ENCODE data around the gene NEUROD2. TPM values are rescaled to one million over a fixed set of nuclear protein-coding genes. Genes with fewer than 3 reads are reported as not detected.

The NEUROD2 gene
- total and polyA plus RNA-seq, 10 of the 15 experiments (the other 5 are each of a cell fraction or from before 2014, with no cell fraction given): not detected

- FAIRE-seq (no peak), DNase-seq (ENCODE audit: low read depth, low spot score) (no peak), ATAC-seq (no peak)
- ChIA-PET POLR2A (interaction anchor here (0.6 kb wide), 1 partner anchor 81 kb away, joined by 3 read pairs; no protein-coding TSS in a partner anchor), CTCF (interaction anchor here (0.8 to 8.8 kb wide), 5 partner anchors 14 to 81 kb away, joined by 3 to 100 read pairs (median 4); partner anchors contain the start of gene MIEN1), SMC1A (ENCODE audit: uncharacterized antibody, unreplicated experiment) (no interaction called here), RAD21 (ENCODE audit: unreplicated experiment) (no interaction called here)
- Histone ChIP-seq H2AFZ (ENCODE audit: control insufficient read depth, low read depth, low read length) (no peak overlapping the region), H3K79me2 (ENCODE audit: control insufficient read depth, insufficient read depth, low read length) (no peaks in the 10 kb centered on the region; the same call in none of the 2 replicates), H3K36me3 (ENCODE audit: control insufficient read depth in 2 of 2, insufficient read depth in 2 of 2, low read length in 1 of 2) (no peaks in the 10 kb centered on the region; a peak in 2 of 4 replicates), H3K4me1 (ENCODE audit: control insufficient read depth, insufficient read depth, low read length) (no peaks in the 10 kb centered on the region), H3K9ac (ENCODE audit: control insufficient read depth, insufficient read depth, low read length) (no peak overlapping the region), H4K20me1 (ENCODE audit: control insufficient read depth, insufficient read depth) (no peaks in the 10 kb centered on the region), H3K4me2 (ENCODE audit: control insufficient read depth, insufficient read depth) (no peak overlapping the region), H3K27me3 (replicated peaks in 1 of 2; ENCODE audit: control insufficient read depth in 2 of 2, insufficient read depth in 2 of 2, low read length in 1 of 2) (no peaks in the 10 kb centered on the region), H3K4me3 (no peak overlapping the region), H3K9me3 (replicated peaks; ENCODE audit: control insufficient read depth, insufficient read depth, low read length) (no peaks in the 10 kb centered on the region), H3K27ac (ENCODE audit: control insufficient read depth, insufficient read depth) (no peak overlapping the region)
- in situ Hi-C loops (cut with MboI) (no loop called here), intact Hi-C loops (cut with micrococcal nuclease; ENCODE audit: unreplicated experiment) (no loop called here)
- WGBS (ENCODE audit: insufficient coverage, insufficient replicate concordance, low lambda C conversion rate, missing lambda C conversion rate): over 99% methylated on average over 15 of the region's 15 CpGs
- BruUV-seq (replicated peaks): no TSS peak
- TF ChIP-seq ZBED1 (IDR thresholded peaks at IDR 0.05; ENCODE audit: borderline replicate concordance) (no peak), GABPA (IDR thresholded peaks at IDR 0.05; ENCODE audit: low read depth) (no peak), PBX3 (IDR thresholded peaks at IDR 0.05; ENCODE audit: insufficient replicate concordance, low read depth, low read length) (no peak), SUPT20H (IDR thresholded peaks at IDR 0.05; ENCODE audit: borderline replicate concordance, control insufficient read depth, low read depth, low read length) (no peak), ZNF207 (IDR thresholded peaks at IDR 0.05; ENCODE audit: borderline replicate concordance) (no peak), KAT2A (conservative IDR thresholded peaks at IDR 0.05; ENCODE audit: control insufficient read depth, low read depth, low read length) (no peak), MXI1 (IDR thresholded peaks at IDR 0.05; ENCODE audit: low read depth, low read length) (no peak), CEBPB (IDR thresholded peaks at IDR 0.05; ENCODE audit: borderline replicate concordance in 1 of 2, low read depth in 2 of 2, low read length in 2 of 2) (no peak), SREBF1 (IDR thresholded peaks at IDR 0.05; ENCODE audit: low read length) (no peak), YY1 (IDR thresholded peaks at IDR 0.05; ENCODE audit: low read depth, low read length) (no peak), ELK1 (IDR thresholded peaks at IDR 0.05; ENCODE audit: low read depth, low read length) (no peak)
- TF ChIP-seq, protein P1, sequence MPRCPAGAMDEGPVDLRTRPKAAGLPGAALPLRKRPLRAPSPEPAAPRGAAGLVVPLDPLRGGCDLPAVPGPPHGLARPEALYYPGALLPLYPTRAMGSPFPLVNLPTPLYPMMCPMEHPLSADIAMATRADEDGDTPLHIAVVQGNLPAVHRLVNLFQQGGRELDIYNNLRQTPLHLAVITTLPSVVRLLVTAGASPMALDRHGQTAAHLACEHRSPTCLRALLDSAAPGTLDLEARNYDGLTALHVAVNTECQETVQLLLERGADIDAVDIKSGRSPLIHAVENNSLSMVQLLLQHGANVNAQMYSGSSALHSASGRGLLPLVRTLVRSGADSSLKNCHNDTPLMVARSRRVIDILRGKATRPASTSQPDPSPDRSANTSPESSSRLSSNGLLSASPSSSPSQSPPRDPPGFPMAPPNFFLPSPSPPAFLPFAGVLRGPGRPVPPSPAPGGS (IDR thresholded peaks at IDR 0.05; ENCODE audit: borderline replicate concordance, insufficient read depth, low read depth, low read length, poor library complexity, severe bottlenecking): no peak
- TF ChIP-seq, protein P2, sequence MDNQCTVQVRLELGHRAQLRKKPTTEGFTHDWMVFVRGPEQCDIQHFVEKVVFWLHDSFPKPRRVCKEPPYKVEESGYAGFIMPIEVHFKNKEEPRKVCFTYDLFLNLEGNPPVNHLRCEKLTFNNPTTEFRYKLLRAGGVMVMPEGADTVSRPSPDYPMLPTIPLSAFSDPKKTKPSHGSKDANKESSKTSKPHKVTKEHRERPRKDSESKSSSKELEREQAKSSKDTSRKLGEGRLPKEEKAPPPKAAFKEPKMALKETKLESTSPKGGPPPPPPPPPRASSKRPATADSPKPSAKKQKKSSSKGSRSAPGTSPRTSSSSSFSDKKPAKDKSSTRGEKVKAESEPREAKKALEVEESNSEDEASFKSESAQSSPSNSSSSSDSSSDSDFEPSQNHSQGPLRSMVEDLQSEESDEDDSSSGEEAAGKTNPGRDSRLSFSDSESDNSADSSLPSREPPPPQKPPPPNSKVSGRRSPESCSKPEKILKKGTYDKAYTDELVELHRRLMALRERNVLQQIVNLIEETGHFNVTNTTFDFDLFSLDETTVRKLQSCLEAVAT (IDR thresholded peaks at IDR 0.05): no peak
- TF ChIP-seq, protein P3, sequence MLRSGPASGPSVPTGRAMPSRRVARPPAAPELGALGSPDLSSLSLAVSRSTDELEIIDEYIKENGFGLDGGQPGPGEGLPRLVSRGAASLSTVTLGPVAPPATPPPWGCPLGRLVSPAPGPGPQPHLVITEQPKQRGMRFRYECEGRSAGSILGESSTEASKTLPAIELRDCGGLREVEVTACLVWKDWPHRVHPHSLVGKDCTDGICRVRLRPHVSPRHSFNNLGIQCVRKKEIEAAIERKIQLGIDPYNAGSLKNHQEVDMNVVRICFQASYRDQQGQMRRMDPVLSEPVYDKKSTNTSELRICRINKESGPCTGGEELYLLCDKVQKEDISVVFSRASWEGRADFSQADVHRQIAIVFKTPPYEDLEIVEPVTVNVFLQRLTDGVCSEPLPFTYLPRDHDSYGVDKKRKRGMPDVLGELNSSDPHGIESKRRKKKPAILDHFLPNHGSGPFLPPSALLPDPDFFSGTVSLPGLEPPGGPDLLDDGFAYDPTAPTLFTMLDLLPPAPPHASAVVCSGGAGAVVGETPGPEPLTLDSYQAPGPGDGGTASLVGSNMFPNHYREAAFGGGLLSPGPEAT (IDR thresholded peaks at IDR 0.05; ENCODE audit: low read depth): no peak
Measured at GRCh38 chr17:39648616-39649366, 41.1 kb upstream of the NEUROD2 start.

Measured in GM12878 (cell line).